B cell (primary cell): Measurements from ENCODE around the gene TUBA4A. TPM values are rescaled to one million over a fixed set of nuclear protein-coding genes. Genes with fewer than 3 reads are reported as not detected.

Experiments
- ATAC-seq: fragments of 200-7000 bp; cut with Tn5 transposase; one replicate; pipeline ENCODE4 v1.10.0; 2021; ENCODE audit warnings: low read depth, mild to moderate bottlenecking, moderate number of reproducible peaks, moderate library complexity
- CTCF ChIA-PET: fragments of 350-600 bp; sonication (Branson Sonifier 250); formaldehyde crosslinking; loops from one replicate; lab custom pipeline; 2021; ENCODE audit warnings: antibody characterized with exemption, inconsistent platforms; lab: Charles Lee
- POLR2A ChIA-PET: fragments of 350-600 bp; sonication (Branson Sonifier 250); formaldehyde crosslinking; loops from one replicate; lab custom pipeline; 2021; ENCODE audit warnings: antibody characterized with exemption; lab: Charles Lee
- DNase-seq: peaks from one replicate; pipeline ENCODE4 v3.0.0; 2013
- H2AFZ ChIP-seq: 2 replicates; pipeline ENCODE4 v1.6.1; 2012; ENCODE audit warnings: mild to moderate bottlenecking, low read depth, low read length; ENCODE audit not compliant: insufficient read depth, poor library complexity, severe bottlenecking
- H3K27ac ChIP-seq, 2 donors: 1 replicate in 1 of 2; 2 replicates in 1 of 2; pipeline ENCODE4 v1.5.1; 2012 to 2013; ENCODE audit warnings: low read length in 2 of 2, mild to moderate bottlenecking in 2 of 2, moderate library complexity in 1 of 2
- H3K27me3 ChIP-seq, 4 experiments: fragments of 200-600 bp in 1 of 4; sonication (generic) in 1 of 4; replicated peaks in 1 of 4; 1 replicate in 2 of 4; 2 replicates in 2 of 4; pipeline versions ENCODE4 v1.6.1 to v1.7.0; 2013 to 2016; ENCODE audit warnings: low read length in 3 of 4, mild to moderate bottlenecking in 2 of 4, mixed read lengths in 1 of 4, moderate library complexity in 1 of 4; ENCODE audit not compliant: insufficient read depth in 4 of 4, control insufficient read depth in 3 of 4; ENCODE audit errors: control extremely low read depth in 1 of 4
- H3K36me3 ChIP-seq, 2 experiments: replicated peaks in 1 of 2; 1 replicate in 1 of 2; 2 replicates in 1 of 2; pipeline versions ENCODE4 v1.6.1 to v1.7.1; 2013; ENCODE audit warnings: low read length in 1 of 2; ENCODE audit not compliant: insufficient read depth in 2 of 2, control insufficient read depth in 1 of 2; ENCODE audit errors: control extremely low read depth in 1 of 2, extremely low read depth in 1 of 2
- H3K4me1 ChIP-seq, 2 donors: fragments of 200-600 bp in 1 of 2; sonication (generic) in 1 of 2; 1 replicate in 1 of 2; 2 replicates in 1 of 2; pipeline versions ENCODE4 v1.5.1 to v1.6.1; 2013 to 2017; ENCODE audit warnings: low read length in 2 of 2; ENCODE audit not compliant: control insufficient read depth in 2 of 2, insufficient read depth in 2 of 2
- H3K4me2 ChIP-seq: replicated peaks from 2 replicates; pipeline ENCODE3; 2012; ENCODE audit warnings: mild to moderate bottlenecking, low read depth, low read length; ENCODE audit not compliant: poor library complexity, severe bottlenecking
- H3K4me3 ChIP-seq, 5 experiments: fragments of 200-600 bp in 1 of 5; sonication (generic) in 1 of 5; 1 replicate in 3 of 5; 2 replicates in 2 of 5; pipeline versions ENCODE4 v1.5.1 to v1.7.0; 2011 to 2016; ENCODE audit warnings: low read length in 4 of 5, mild to moderate bottlenecking in 4 of 5, low read depth in 2 of 5, control low read depth in 1 of 5, moderate library complexity in 1 of 5; ENCODE audit not compliant: insufficient read depth in 1 of 5; ENCODE audit errors: control extremely low read depth in 1 of 5, extremely low read depth in 1 of 5
- H3K79me2 ChIP-seq: fragments of 200-600 bp; sonication (generic); one replicate; pipeline ENCODE4 v1.6.0; 2016; ENCODE audit warnings: low read length; ENCODE audit not compliant: control insufficient read depth, insufficient read depth
- H3K9ac ChIP-seq: fragments of 200-600 bp; sonication (generic); 2 replicates; pipeline ENCODE4 v1.6.1; 2017; ENCODE audit warnings: mild to moderate bottlenecking, low read length, moderate library complexity
- H3K9me3 ChIP-seq, 3 donors: one replicate each; pipeline versions ENCODE4 v1.6.1 to v1.7.1; 2013; ENCODE audit warnings: low read length in 2 of 3; ENCODE audit not compliant: control insufficient read depth in 2 of 3, insufficient read depth in 1 of 3; ENCODE audit errors: control extremely low read depth in 1 of 3
- H4K20me1 ChIP-seq: 2 replicates; pipeline ENCODE4 v1.6.0; 2012; ENCODE audit warnings: mild to moderate bottlenecking, low read length; ENCODE audit not compliant: insufficient read depth, control insufficient read depth, poor library complexity, severe bottlenecking
- H3K27ac Mint-ChIP-seq: one replicate; pipeline ENCODE4 v1.8.0; 2021; ENCODE audit warnings: mixed read lengths
- H3K27me3 Mint-ChIP-seq: one replicate; pipeline ENCODE4 v1.8.0; 2021; ENCODE audit warnings: mixed read lengths
- H3K4me1 Mint-ChIP-seq: one replicate; pipeline ENCODE4 v1.8.0; 2021; ENCODE audit warnings: mixed read lengths
- H3K4me3 Mint-ChIP-seq: one replicate; pipeline ENCODE4 v1.8.0; 2021; ENCODE audit warnings: mixed read lengths
- H3K9me3 Mint-ChIP-seq: one replicate; pipeline ENCODE4 v1.8.0; 2022; ENCODE audit warnings: mixed read lengths; ENCODE audit not compliant: insufficient read depth
- CTCF ChIP-seq: fragments of 200-600 bp; IDR thresholded peaks from one replicate; pipeline ENCODE4 v1.8.0; 2022; ENCODE audit warnings: antibody characterized with exemption, mild to moderate bottlenecking
- EZH2 ChIP-seq: IDR thresholded peaks from 2 replicates; pipeline ENCODE4 v1.6.1; 2012; ENCODE audit warnings: borderline replicate concordance, low read depth, mild to moderate bottlenecking, moderate library complexity, low read length; ENCODE audit not compliant: insufficient read depth, poor library complexity, severe bottlenecking
- WGBS: methylation state at CpG from one replicate; pipeline ENCODE4 v1.1.5; 2013; ENCODE audit warnings: missing lambda C conversion rate; ENCODE audit not compliant: insufficient coverage; 5-methylcytosine and 5-hydroxymethylcytosine counted together
- intact Hi-C: fragments of 100-400 bp; cut with micrococcal nuclease; formaldehyde crosslinking; loops from one replicate; pipeline ENCODE4 v1.10.0; 2022
- polyA plus RNA-seq: library from polyadenylated mRNA; depleted of rRNA; stranded (reverse); fragments of >200 nt; gene quantifications from 2 replicates; pipeline ENCODE4 v1.2.3, GENCODE V29; 2012
- total RNA-seq, 2 donors: library from RNA; stranded (reverse); fragments of 120-200 nt in 1 of 2; gene quantifications; 1 replicate in 1 of 2; 2 replicates in 1 of 2; pipeline versions ENCODE4 v1.2.3 to v1.2.4, GENCODE V29; 2013 to 2022

Gene TUBA4A
- total and polyA plus RNA-seq, 2 donors (not counting 1 experiment from before 2014, with no cell fraction given): 196 to 338 TPM

GRCh38 chr2:219214141-219214540 lies 39.6 kb downstream of the TUBA4A start:
- no peak overlapping the region for H3K27ac Mint-ChIP-seq
- H3K9me3 ChIP-seq: no peaks in the 10 kb centered on the region
- CTCF ChIA-PET: interaction anchor here (1.0 to 7.3 kb wide), 5 partner anchors 38 to 65 kb away, joined by 3 to 65 read pairs (median 5); partner anchors contain the start of genes DNAJB2, NHEJ1 and TUBA4A
- DNase-seq (no peak), ATAC-seq (no peak)
- H3K4me3 Mint-ChIP-seq: no peak overlapping the region
- H2AFZ ChIP-seq: no peak overlapping the region
- intact Hi-C loops: no loop called here
- H3K9ac ChIP-seq: no peak overlapping the region
- POLR2A ChIA-PET: no interaction called here
- TF ChIP-seq CTCF (no peak), EZH2 (no peak)
- no peak overlapping the region for H3K27ac ChIP-seq
- H3K4me3 ChIP-seq: no peak overlapping the region
- peaks cover 23% of the 10 kb centered on the region for H3K4me1 Mint-ChIP-seq
- H3K4me1 ChIP-seq: peaks cover 15 to 23% of the 10 kb centered on the region in 2 donors
- H3K9me3 Mint-ChIP-seq: no peaks in the 10 kb centered on the region
- 97% methylated on average over 12 of the region's 15 CpGs for WGBS
- H4K20me1 ChIP-seq: peaks cover under 1% of the 10 kb centered on the region
- H3K79me2 ChIP-seq: no peaks in the 10 kb centered on the region
- no peak overlapping the region for H3K4me2 ChIP-seq
- H3K36me3 ChIP-seq: peaks cover 3 to 8% of the 10 kb centered on the region in 2 experiments
- no peaks in the 10 kb centered on the region for H3K27me3 Mint-ChIP-seq
- H3K27me3 ChIP-seq: no peaks in the 10 kb centered on the region

- TF ChIP-seq CTCF (no peak), EZH2 (no peak)
- H4K20me1 ChIP-seq: no peaks in the 10 kb centered on the region
- intact Hi-C loops: no loop called here
- ATAC-seq (no peak), DNase-seq (no peak)
- no peaks in the 10 kb centered on the region for H3K9me3 ChIP-seq
- ChIA-PET CTCF (interaction anchor here (1.0 to 7.3 kb wide), 6 partner anchors 39 to 81 kb away, joined by 3 to 65 read pairs (median 12); partner anchors contain the start of genes DNAJB2, NHEJ1, SLC23A3 and TUBA4A), POLR2A (no interaction called here)
- H3K9ac ChIP-seq: no peak overlapping the region
- H3K79me2 ChIP-seq: no peaks in the 10 kb centered on the region
- H2AFZ ChIP-seq: no peak overlapping the region
- no peaks in the 10 kb centered on the region for H3K27me3 ChIP-seq
- no peaks in the 10 kb centered on the region for H3K9me3 Mint-ChIP-seq
- WGBS: 99% methylated on average over 10 of the region's 10 CpGs
- no peak overlapping the region for H3K27ac ChIP-seq
- H3K27ac Mint-ChIP-seq: no peak overlapping the region
- no peak overlapping the region for H3K4me3 ChIP-seq
- peaks cover 14 to 20% of the 10 kb centered on the region in 2 donors for H3K4me1 ChIP-seq
- H3K4me3 Mint-ChIP-seq: no peak overlapping the region
- H3K36me3 ChIP-seq: peaks cover 4 to 13% of the 10 kb centered on the region in 2 experiments
- no peaks in the 10 kb centered on the region for H3K27me3 Mint-ChIP-seq
- H3K4me2 ChIP-seq: no peak overlapping the region
- H3K4me1 Mint-ChIP-seq: peaks cover 20% of the 10 kb centered on the region
These were observed 40.1 kb downstream of the TUBA4A start for GRCh38 chr2:219213486-219214071.
